K562 (cell line): ENCODE results near the gene KCNS1. TPM values are rescaled to one million over a fixed set of nuclear protein-coding genes. Genes with fewer than 3 reads are reported as not detected.

ENCODE experiments used
- ATAC-seq: fragments of 200-7000 bp; cut with Tn5 transposase; 3 replicates; pipeline ENCODE4 v1.9.1; 2020; ENCODE audit warnings: moderate library complexity
- BruUV-seq: library from RNA; stranded (reverse); fragments of 400-500 nt; replicated peaks from 2 replicates; lab custom pipeline; 2021; lab: Mats Ljungman, UMichigan
- CTCF ChIA-PET: fragments of 300-600 bp; formaldehyde crosslinking; extraction: SDS; loops from one replicate; lab custom pipeline; 2021; ENCODE audit warnings: low intra/inter-chr PET ratio; lab: Yijun Ruan, JAX
- POLR2A ChIA-PET: fragments of 300-600, 350-650 bp; sonication (Branson Sonifier 250); formaldehyde crosslinking; extraction: SDS; loops from one replicate; lab custom pipeline; 2021; ENCODE audit warnings: antibody characterized with exemption, inconsistent platforms; lab: Yijun Ruan, JAX
- DNase-seq, 4 experiments: peaks; one replicate each; pipeline versions ENCODE4 v3.0.0 to v3.0.0-alpha.2; 2011 to 2018; ENCODE audit warnings: low spot score in 3 of 4, mixed read lengths in 3 of 4; ENCODE audit errors: extremely low read depth in 1 of 4
- FAIRE-seq: peaks from 2 replicates; lab custom pipeline; 2011; peaks lifted over from hg19 to GRCh38; lab: Jason Lieb, UNC
- H2AFZ ChIP-seq: 2 replicates; pipeline ENCODE4 v1.6.0; 2011; ENCODE audit warnings: low read depth, low read length, control low read depth, inconsistent platforms
- H3K27ac ChIP-seq: fragments of 200-600 bp; 3 replicates; pipeline ENCODE4 v1.8.0; 2011; ENCODE audit warnings: low read depth, mild to moderate bottlenecking, control low read depth, inconsistent platforms, low read length, moderate library complexity, mixed read lengths; ENCODE audit errors: extremely low read depth
- H3K27me3 ChIP-seq, 2 experiments: fragments of 300-600 bp in 1 of 2; 2 replicates in 1 of 2; 3 replicates in 1 of 2; pipeline versions ENCODE4 v1.6.0 to v1.8.0; 2011; ENCODE audit warnings: inconsistent platforms in 2 of 2, low read length in 2 of 2, mild to moderate bottlenecking in 1 of 2, mixed read lengths in 1 of 2, moderate library complexity in 1 of 2; ENCODE audit not compliant: control insufficient read depth in 2 of 2, insufficient read depth in 2 of 2
- H3K36me3 ChIP-seq: fragments of 300-600 bp; 3 replicates; pipeline ENCODE4 v1.8.0; 2011; ENCODE audit warnings: mild to moderate bottlenecking, low read length, inconsistent platforms; ENCODE audit not compliant: control insufficient read depth, insufficient read depth
- H3K4me1 ChIP-seq, 2 experiments: fragments of 200-600 bp in 1 of 2; replicated peaks in 1 of 2; 2 replicates in 1 of 2; 3 replicates in 1 of 2; pipeline versions ENCODE4 v1.5.1 to v1.8.0; 2011; ENCODE audit warnings: inconsistent platforms in 2 of 2, low read length in 2 of 2, mild to moderate bottlenecking in 1 of 2, mixed read lengths in 1 of 2, moderate library complexity in 1 of 2; ENCODE audit not compliant: control insufficient read depth in 2 of 2, insufficient read depth in 2 of 2
- H3K4me2 ChIP-seq: 2 replicates; pipeline ENCODE4 v1.6.1; 2011; ENCODE audit warnings: low read length, control low read depth, inconsistent platforms, mixed read lengths; ENCODE audit not compliant: insufficient read depth
- H3K4me3 ChIP-seq: fragments of 200-600 bp; sonication (generic), shearing (Covaris generic); 2 replicates; pipeline ENCODE4 v1.5.1; 2016; ENCODE audit warnings: control low read depth, inconsistent platforms
- H3K79me2 ChIP-seq: fragments of 200-600 bp; 3 replicates; pipeline ENCODE4 v1.8.0; 2011; ENCODE audit warnings: low read length, inconsistent platforms; ENCODE audit not compliant: control insufficient read depth, insufficient read depth
- H3K9ac ChIP-seq, 2 experiments: 2 replicates each; pipeline versions ENCODE4 v1.6.0 to v1.6.1; 2011; ENCODE audit warnings: low read depth in 2 of 2, low read length in 2 of 2, control low read depth in 1 of 2, inconsistent platforms in 1 of 2, mild to moderate bottlenecking in 1 of 2, mixed read lengths in 1 of 2; ENCODE audit not compliant: insufficient read depth in 1 of 2
- H3K9me1 ChIP-seq: one replicate; pipeline ENCODE4 v1.6.0; 2011; ENCODE audit warnings: inconsistent platforms, mild to moderate bottlenecking, low read length, moderate library complexity; ENCODE audit not compliant: control insufficient read depth, insufficient read depth
- H3K9me3 ChIP-seq: replicated peaks from 2 replicates; pipeline ENCODE4 v1.5.1; 2011; ENCODE audit warnings: low read depth, low read length, inconsistent platforms; ENCODE audit not compliant: control insufficient read depth, insufficient read depth
- H4K20me1 ChIP-seq: replicated peaks from 2 replicates; pipeline ENCODE4 v1.6.1; 2011; ENCODE audit warnings: low read length, inconsistent platforms, mixed read lengths; ENCODE audit not compliant: control insufficient read depth, insufficient read depth
- ADNP ChIP-seq: fragments of 200-800 bp; sonication (Bioruptor generic); IDR thresholded peaks from 2 replicates; pipeline ENCODE4 v1.6.1; 2016; ENCODE audit warnings: missing genetic modification characterization, missing compliant biosample characterization
- CBFB ChIP-seq: sonication (generic); formaldehyde crosslinking; IDR thresholded peaks from 2 replicates; pipeline ENCODE4 v1.4.0; 2020; ENCODE audit warnings: mild to moderate bottlenecking, missing genetic modification reagents
- CEBPB ChIP-seq: fragments of 450-650 bp; IDR thresholded peaks from 2 replicates; pipeline ENCODE4 v1.6.1; 2016; ENCODE audit warnings: missing genetic modification characterization, missing compliant biosample characterization
- CEBPG ChIP-seq, 3 experiments: fragments of 200-800 bp in 1 of 3; sonication (Bioruptor generic) in 1 of 3; sonication (generic) in 1 of 3; formaldehyde crosslinking in 1 of 3; IDR thresholded peaks in 2 of 3; conservative IDR thresholded peaks in 1 of 3; 2 replicates each; pipeline versions ENCODE4 v1.6.1 to v1.8.0; 2016 to 2022; ENCODE audit warnings: missing compliant biosample characterization in 2 of 3, missing genetic modification characterization in 2 of 3, mild to moderate bottlenecking in 1 of 3, missing genetic modification reagents in 1 of 3
- EHMT2 ChIP-seq: fragments of 450-650 bp; IDR thresholded peaks from 2 replicates; pipeline ENCODE4 v1.6.1; 2018; ENCODE audit warnings: antibody characterized with exemption
- KDM4B ChIP-seq, 2 experiments: fragments of 450-650 bp in 1 of 2; sonication (generic) in 1 of 2; IDR thresholded peaks; 2 replicates each; pipeline ENCODE4 v1.6.1; 2016 to 2017; ENCODE audit warnings: borderline replicate concordance in 2 of 2, antibody characterized with exemption in 1 of 2, low read depth in 1 of 2, mild to moderate bottlenecking in 1 of 2
- MEF2D ChIP-seq: conservative IDR thresholded peaks from 2 replicates; pipeline ENCODE4 v1.6.1; 2016; ENCODE audit warnings: low read depth, missing genetic modification characterization, missing compliant biosample characterization
- WGBS: fragments of 100-300 bp; shearing (Covaris generic); methylation state at CpG from one replicate; pipeline ENCODE4 v1.1.6; 2016; ENCODE audit warnings: low coverage, mixed read lengths; ENCODE audit not compliant: insufficient coverage; ENCODE audit errors: missing lambda C conversion rate; 5-methylcytosine and 5-hydroxymethylcytosine counted together
- in situ Hi-C: fragments of 300-500 bp; cut with MboI; formaldehyde crosslinking; loops from 4 replicates; pipeline ENCODE4 v1.15.0; 2018; ENCODE audit warnings: inconsistent platforms, mixed read lengths
- intact Hi-C: fragments of 100-400 bp; cut with micrococcal nuclease; formaldehyde crosslinking; loops from 2 replicates; pipeline ENCODE4 v1.14.2; 2022
- polyA plus RNA-seq, 8 experiments: library from polyadenylated mRNA; depleted of rRNA in 4 of 8; stranded (reverse) in 5 of 8; unstranded in 3 of 8; fragments of >200 nt; fragmentation: Nextera tagmentation in 2 of 8; fragmentation: Illumina TruSeq in 1 of 8; extraction: Ambion mirVana in 2 of 8; extraction: Trizol in 1 of 8; gene quantifications; 2 replicates each; pipeline versions ENCODE4 v1.2.1 to v1.2.3, GENCODE V29; 2011 to 2014; ENCODE audit warnings: inconsistent platforms in 1 of 8, missing spikeins in 1 of 8
- total RNA-seq, 7 experiments: library from RNA; depleted of rRNA in 6 of 7; stranded (reverse); fragments of >200 nt in 6 of 7; fragmentation: Illumina TruSeq in 2 of 7; extraction: Trizol in 2 of 7; gene quantifications; 2 replicates each; pipeline versions ENCODE4 v1.2.1 to v1.2.3, GENCODE V29; 2011 to 2021; ENCODE audit warnings: low replicate concordance in 1 of 7
- TF ChIP-seq, protein P1 (sequence below): fragments of 250-450 bp; sonication (Bioruptor Pico); IDR thresholded peaks from 2 replicates; pipeline ENCODE4 v1.4.0; 2020; ENCODE audit warnings: mild to moderate bottlenecking, moderate library complexity, borderline replicate concordance

KCNS1 gene
- total and polyA plus RNA-seq, 9 of the 15 experiments (the other 6 are each of a cell fraction or from before 2014, with no cell fraction given), result not detected

- TF ChIP-seq, protein P1, sequence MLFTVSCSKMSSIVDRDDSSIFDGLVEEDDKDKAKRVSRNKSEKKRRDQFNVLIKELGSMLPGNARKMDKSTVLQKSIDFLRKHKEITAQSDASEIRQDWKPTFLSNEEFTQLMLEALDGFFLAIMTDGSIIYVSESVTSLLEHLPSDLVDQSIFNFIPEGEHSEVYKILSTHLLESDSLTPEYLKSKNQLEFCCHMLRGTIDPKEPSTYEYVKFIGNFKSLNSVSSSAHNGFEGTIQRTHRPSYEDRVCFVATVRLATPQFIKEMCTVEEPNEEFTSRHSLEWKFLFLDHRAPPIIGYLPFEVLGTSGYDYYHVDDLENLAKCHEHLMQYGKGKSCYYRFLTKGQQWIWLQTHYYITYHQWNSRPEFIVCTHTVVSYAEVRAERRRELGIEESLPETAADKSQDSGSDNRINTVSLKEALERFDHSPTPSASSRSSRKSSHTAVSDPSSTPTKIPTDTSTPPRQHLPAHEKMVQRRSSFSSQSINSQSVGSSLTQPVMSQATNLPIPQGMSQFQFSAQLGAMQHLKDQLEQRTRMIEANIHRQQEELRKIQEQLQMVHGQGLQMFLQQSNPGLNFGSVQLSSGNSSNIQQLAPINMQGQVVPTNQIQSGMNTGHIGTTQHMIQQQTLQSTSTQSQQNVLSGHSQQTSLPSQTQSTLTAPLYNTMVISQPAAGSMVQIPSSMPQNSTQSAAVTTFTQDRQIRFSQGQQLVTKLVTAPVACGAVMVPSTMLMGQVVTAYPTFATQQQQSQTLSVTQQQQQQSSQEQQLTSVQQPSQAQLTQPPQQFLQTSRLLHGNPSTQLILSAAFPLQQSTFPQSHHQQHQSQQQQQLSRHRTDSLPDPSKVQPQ (CRISPR knock-in tag), result no peak
- no peak for TF ChIP-seq KDM4B (IDR thresholded peaks at IDR 0.05; ENCODE audit: borderline replicate concordance in 2 of 2, low read depth in 1 of 2)
- no peak for TF ChIP-seq EHMT2
- no peak for TF ChIP-seq ADNP (tag)
Measured at GRCh38 chr20:45052698-45053429, 48.1 kb downstream of the KCNS1 start (continued).

DNA sequence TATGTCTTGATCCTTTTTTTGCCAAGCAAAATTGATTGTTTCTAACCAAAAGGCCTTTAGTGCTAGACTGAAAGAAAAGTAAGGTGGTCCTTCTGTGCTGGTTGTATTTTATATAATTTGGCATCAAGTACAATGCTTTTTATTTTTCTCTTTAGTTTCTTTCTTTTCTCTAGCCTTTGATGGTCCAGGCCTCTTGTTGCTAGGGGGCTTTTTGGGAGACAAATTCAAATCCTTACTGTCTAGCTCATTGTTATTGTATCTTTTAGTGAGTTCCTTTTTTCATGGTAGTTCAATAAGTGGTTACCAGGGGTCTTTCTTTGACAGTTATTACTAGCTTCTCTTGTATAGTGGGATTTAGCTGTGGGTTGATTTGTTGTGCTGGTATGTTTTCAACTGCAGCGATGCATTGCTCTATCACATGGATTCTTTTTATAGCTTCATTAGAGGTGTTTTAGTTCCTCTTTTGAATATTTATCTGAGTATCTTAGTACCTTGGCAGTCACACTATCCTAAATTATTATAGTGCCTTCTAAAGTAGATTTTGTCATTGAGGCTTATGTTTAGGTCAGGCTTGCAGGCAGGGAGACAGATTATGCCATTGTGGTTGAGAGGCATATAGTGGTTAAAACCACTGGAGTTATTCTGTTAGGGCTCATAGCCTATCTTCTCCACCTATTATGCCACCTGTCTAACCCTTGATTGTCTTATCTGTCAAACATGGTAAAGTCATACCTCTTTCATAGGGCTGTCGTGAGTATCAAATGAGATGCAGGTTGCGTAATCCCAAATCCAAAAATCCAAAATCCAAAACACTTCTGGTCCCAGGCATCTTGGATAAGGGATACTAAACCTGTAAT, 49.5 kb downstream of the KCNS1 start:
- CTCF ChIA-PET, result no interaction called here
- no peak overlapping the region for H3K27ac ChIP-seq

More for the DNA sequence above, 49.5 kb downstream of the KCNS1 start:
- Histone ChIP-seq H3K4me2 (no peak overlapping the region), H3K4me3 (no peak overlapping the region), H3K4me1 (no peaks in the 10 kb centered on the region), H3K9me3 (no peaks in the 10 kb centered on the region), H3K9me1 (no peaks in the 10 kb centered on the region), H4K20me1 (no peaks in the 10 kb centered on the region), H3K79me2 (no peaks in the 10 kb centered on the region), H2AFZ (no peak overlapping the region), H3K9ac (no peak overlapping the region), H3K36me3 (peaks cover 26% of the 10 kb centered on the region; the same call in 2 of the 3 replicates), H3K27me3 (no peaks in the 10 kb centered on the region)
- POLR2A ChIA-PET, result interaction anchor here (1.3 to 1.8 kb wide), 3 partner anchors 8 to 54 kb away, joined by 3 to 5 read pairs (median 4); no protein-coding TSS in a partner anchor
- intact Hi-C loops, result no loop called here
- no TSS peak for BruUV-seq
- FAIRE-seq (no peak), ATAC-seq (no peak), DNase-seq (no peak)
- in situ Hi-C loops, result no loop called here
- no peak for TF ChIP-seq CEBPG (CRISPR knock-in tag; IDR thresholded peaks at IDR 0.05)
- TF ChIP-seq CEBPG (tag; conservative IDR thresholded peaks at IDR 0.05 in 1 of 2, IDR thresholded peaks at IDR 0.05 in 1 of 2), result peak; percentile 64 to 89
- no peak for TF ChIP-seq MEF2D
- TF ChIP-seq CBFB, result no peak
- peak; percentile 87 for TF ChIP-seq CEBPB (tag)
- WGBS, result 75% methylated on average over 3 of the region's 3 CpGs
